GM23248 (cell line): ENCODE measurements around the gene FILIP1L.

Source experiments
- EZH2 ChIP-seq: fragments of 200-600 bp; sonication (generic); IDR thresholded peaks from 2 replicates; pipeline ENCODE4 v1.6.1; 2018; ENCODE audit warnings: antibody characterized with exemption, mild to moderate bottlenecking; ENCODE audit not compliant: insufficient read depth, poor library complexity, severe bottlenecking
- EZH2phosphoT487 ChIP-seq: fragments of 200-600 bp; sonication (generic); IDR thresholded peaks from 2 replicates; pipeline ENCODE4 v1.6.1; 2018; ENCODE audit warnings: antibody characterized with exemption, moderate library complexity, mild to moderate bottlenecking, low read depth; ENCODE audit not compliant: insufficient read depth

GRCh38 chr3:99978221-99978620 lies 136.1 kb downstream of the FILIP1L start:
- no peak for TF ChIP-seq EZH2
- TF ChIP-seq EZH2phosphoT487 = no peak
